Stimulated activated CD4-positive, alpha-beta T cell treated with anti-CD3 and anti-CD28 coated beads, Interleukin-4, amount 100 ng/mL, for 1 hour (primary cell): Measurements from ENCODE around the gene IL17F.

Experiments
- DNase-seq: peaks from one replicate; pipeline ENCODE4 v3.0.0-alpha.2; 2020

Gene IL17F

DNA sequence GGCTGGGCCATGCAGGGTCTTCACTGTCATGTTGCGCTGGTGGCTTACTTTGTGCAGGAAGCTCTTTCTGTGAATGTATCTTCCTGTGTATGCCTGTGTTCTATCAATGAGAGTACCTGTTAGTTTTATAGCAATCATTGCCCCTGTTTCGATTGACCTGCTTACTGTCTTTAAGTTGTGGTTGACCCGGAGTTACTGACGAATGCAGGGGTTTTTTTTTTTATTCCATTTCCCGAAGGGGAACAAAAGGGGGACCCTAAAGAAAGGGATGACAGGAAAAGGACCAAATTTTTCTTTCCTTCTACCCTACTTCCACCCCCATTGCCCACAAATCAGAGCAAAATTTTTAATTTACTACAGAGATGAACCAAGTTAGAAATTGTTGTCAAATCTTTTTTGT lies at the start of gene IL17F:
IL17F (minus strand) TSS at position 101 of the 400 bp plus-strand sequence; CDS start at position 30, 71 bp downstream.
- DNase-seq = no peak

DNA sequence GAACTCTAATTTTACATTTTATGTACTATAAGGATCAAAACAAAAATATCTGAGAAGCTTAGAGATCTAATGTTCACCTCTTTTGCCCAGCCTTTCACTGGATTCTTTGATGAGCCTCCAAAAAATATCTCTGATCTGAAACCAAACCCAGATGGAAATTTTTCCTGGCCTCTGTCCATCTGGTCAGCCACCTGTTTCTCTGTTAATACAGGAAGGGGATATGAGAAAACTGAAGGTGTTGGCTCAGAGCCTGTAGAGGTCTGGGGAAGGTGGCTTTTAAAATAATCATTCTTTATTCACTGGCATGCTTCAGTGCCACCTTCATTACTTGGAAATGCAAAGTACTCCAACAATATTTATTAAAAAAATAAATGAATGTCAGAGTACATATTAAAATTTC lies 48.8 kb upstream of the IL17F start:
- no peak for DNase-seq

DNA sequence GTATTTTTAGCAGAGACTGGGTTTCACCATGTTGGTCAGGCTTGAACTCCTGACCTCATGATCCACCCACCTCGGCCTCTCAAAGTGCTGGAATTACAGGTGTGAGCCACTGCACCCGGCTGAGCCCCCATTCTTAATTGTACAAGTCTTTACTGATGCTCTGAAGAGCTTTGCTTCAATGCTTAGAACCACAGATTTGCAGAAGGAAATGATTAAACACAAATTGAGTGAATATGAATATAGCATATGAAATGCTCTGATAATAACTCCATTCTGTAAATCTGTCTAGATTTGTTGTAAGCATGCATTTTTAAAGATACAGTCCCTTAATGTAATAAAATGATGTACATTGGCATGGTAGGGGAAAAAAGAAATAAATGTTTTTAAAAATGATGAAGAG lies 44.5 kb upstream of the IL17F start:
- no peak for DNase-seq

DNA sequence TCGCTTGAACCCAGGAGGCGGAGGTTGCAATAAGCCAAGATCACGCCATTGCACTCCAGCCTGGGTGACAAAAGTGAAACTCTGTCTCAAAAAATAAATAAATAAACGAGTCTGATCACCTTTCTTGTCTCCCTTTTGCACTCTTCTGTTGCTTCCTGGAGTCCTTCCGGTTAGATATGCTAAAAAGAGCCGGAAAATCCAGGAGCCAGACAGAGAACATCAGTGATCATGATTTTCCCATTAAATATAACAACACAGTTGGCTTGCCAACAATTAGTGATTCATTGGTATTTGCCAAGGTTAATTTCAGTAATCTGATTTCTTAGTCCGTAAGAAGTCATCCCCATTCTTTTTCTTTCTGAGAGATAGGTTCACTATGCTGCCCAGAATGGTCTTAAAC lies 43.9 kb upstream of the IL17F start:
- no peak for DNase-seq

DNA sequence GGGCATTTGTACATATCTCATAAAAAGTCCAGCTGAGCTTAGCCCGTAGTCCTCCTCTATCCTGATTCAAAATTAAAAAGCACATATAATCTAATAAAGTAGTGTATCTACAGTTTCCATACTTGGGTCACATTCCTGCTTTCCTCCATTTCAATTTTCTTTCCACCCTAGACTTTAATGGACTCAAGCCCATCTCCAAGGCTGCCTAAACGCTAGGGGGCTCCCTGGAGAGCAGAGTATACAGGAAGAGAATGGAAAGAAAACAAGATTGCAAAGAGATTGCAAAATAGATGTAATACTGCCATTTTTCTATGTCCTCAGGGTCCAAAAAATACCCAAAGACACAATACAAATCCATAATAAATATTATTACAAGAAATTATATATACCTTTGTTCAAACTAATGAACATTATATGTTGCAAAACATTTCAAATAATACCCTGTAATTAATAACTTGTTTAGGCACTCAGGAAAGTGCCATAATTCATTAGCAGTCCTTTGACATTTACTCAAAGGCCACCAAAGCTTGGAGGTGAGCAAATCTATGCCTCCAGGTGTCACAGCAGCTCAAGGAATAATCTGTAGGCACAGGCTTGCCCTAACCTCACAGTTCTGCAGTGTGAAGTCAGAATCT lies 42.6 kb upstream of the IL17F start:
- peak; percentile 62 for DNase-seq

DNA sequence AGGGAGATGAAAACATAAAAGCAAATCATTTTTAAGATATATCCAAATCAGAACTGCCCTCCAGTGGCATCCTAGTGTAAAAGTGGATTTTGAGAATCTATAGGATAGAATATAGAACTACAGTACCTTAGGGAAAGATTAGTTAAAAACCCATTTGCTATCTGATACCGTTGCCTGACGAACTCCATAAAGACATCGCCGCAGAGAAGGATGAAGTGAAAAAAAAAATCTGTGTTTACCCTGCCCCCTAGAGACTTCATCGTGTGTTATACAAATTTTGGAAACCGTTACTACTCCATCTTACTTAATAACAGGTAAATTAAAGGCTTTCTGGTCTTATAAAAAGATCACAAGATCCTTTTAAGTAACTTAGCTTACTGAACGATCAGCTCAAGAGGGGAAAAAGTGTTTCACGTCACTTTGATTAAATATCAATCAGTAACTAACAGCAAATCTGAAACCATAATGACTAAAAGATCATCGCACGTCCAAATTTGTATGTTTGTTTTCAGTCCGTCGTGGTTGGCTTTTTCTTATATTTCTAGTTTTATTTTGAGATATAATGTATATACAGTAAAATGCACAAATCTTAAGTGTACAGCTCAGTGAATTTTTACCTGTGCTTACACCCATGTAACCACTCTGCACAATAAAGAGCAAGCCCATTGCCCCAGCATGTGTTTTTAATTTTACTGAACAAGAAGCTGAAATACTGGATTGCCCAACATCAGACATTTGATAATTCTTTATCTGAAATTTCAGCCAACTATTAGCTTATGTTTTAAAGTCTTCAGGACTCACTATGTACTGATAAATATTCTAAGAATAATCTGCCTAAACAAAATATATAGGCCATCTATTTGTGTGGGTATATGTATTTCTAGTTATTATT lies 41.1 kb upstream of the IL17F start:
- DNase-seq = no peak

DNA sequence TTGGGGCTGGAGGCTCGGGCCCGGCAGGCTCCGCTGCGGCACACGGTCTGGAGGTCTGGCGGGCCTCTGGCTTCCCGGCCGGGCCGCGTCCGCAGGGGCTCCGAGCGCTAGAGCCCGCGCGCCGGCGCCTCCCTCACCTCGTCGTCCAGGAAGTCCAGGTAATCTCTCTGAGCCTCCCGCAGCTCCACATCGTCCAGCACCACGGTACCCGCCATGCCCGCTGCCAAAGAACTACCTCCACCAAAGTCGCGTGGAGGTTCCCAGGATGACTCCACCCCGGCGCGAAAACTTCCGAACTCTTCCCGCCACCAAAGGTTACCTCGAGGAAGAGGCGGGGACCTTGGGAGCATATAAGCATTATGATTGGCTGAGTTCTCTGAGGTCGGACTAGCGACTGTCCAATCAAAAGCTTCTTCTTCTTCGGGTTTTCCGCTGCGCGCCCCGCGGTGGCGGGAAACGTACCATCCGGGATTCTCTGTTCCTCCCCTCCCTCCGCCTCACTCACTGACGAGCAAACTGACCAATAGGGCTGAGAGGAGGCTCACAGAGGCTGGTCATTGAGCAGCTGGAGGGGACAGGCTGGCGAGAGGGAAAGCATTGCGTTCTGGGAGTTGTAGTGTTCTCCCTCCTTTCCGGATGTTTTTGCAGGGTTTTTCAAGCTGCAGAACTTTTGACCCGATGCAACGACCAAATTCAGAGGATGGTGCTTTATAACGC lies 40.3 kb upstream of the IL17F start, which contains the start of gene MCM3:
MCM3 (minus strand) TSS at position 283 of the 717 bp plus-strand sequence; CDS start at position 215, 68 bp downstream.
- DNase-seq = peak; percentile 87

DNA sequence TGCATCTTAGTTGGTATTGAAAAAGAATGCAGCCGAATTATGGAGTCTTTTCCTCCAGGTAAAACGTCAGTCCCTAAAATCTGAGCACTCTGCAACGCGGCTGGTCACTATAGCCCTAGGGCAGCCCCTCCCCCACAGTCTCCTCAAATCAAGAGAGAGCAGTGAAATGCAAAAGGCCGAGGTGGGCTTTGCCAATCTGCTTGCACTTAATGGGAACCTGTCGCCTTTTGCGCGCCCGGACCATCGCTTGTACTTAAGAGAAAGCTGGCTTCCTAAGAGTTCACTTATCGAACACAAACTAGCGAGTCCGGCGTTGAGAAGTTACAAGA lies 39.8 kb upstream of the IL17F start:
- DNase-seq = no peak

DNA sequence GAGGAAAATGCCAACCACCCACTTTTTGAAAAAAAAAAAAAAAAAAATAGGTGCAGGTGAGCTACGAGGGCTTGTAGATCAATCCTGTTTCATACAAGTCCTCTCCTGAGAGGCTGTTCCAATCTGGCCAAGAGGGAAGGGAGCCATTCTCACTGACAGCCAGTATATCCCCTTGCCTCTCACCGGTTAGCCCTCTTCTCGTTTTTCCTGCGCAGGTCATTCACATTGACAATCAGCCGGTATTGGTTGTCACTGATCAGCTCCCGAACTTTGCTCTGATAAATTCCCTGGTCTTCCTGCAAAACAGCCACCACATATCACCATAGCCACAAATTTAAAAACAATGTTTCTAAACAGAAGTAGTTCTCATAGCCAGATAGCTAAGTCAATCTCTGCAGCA lies 38.8 kb upstream of the IL17F start:
- no peak for DNase-seq

DNA sequence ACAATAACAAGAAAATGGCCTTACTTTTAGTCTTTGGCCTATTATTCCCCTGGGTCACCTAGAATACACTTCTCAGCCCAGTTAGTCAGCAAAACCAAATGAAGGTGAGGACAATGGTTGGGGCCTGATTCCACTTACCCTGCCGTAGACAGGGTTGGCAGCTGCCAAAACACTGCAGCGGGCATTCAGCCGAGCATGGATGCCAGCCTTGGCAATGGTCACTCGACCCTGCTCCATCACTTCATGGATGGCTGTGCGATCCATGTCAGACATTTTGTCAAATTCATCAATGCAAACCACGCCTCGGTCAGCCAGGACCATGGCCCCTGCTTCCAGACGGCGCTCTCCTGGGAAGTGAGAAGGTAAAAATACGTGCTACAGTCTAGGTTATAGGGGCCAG lies 31.8 kb upstream of the IL17F start:
- no peak for DNase-seq

DNA sequence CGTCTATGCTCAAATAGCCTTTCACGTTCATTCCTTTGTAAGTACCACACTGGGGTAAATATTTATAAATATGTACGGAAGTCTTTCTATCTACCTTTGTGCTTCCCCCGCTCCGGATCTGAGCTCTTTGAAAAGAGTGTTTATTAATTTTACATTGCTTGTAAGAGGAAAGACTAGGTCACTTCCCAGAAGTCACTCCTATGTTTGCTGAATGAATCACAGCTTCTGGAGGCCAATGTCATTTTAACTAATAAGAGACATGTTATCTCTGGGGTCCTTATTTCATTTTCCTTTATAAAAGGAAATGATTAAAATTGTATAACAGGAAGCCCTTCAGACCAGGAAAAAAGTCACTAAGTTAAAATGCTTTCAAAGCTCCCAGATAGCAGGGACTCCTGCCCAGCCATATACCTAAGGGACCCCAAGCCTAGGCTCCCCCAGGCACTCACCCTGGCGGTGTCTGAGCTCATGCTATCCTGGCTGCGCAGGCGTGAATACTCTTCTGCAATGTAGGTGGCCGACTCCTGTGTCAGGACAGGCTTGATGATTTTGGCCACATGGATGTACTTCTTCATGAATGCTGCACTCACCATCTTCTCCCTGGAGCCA lies 27.7 kb upstream of the IL17F start:
- no peak for DNase-seq

DNA sequence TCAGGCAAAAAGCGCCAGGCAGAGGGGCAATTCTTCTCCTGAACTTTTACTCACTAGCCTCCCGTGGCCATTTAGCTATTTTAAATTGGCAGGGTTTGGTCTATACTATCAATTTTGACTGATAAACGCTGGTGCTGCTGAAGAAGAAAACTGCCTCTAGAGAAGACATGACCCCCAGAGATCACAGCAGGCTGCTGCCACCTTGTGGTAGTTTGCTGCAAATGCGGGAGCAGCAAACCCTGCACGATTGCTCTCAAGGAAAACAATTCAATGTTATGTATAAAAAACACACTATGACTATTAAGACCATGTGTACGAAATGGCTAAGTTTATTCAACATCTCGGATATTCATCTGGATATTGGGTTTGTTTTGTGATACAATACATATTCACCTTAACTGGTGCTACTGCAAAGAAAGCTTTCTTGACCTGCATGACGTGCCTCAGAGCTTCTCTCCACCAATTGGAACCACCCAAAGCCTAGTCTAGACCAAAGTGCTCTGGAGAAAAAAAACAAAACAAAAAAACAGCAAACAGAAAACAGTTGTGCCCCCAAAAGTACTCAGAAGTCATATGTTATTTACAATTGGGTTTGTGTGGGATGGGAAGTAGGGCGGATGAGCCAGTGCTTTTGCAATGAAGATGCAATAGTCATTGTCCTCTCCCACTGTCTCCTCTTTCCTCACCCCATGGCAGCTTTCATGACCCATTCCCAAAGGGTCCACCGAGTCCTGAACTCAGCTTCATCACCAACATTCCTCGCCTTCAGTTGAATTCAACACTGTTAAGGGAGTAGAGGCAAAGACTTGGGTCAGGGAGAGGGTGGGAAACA lies 19.6 kb upstream of the IL17F start:
- DNase-seq = peak; percentile 69

DNA sequence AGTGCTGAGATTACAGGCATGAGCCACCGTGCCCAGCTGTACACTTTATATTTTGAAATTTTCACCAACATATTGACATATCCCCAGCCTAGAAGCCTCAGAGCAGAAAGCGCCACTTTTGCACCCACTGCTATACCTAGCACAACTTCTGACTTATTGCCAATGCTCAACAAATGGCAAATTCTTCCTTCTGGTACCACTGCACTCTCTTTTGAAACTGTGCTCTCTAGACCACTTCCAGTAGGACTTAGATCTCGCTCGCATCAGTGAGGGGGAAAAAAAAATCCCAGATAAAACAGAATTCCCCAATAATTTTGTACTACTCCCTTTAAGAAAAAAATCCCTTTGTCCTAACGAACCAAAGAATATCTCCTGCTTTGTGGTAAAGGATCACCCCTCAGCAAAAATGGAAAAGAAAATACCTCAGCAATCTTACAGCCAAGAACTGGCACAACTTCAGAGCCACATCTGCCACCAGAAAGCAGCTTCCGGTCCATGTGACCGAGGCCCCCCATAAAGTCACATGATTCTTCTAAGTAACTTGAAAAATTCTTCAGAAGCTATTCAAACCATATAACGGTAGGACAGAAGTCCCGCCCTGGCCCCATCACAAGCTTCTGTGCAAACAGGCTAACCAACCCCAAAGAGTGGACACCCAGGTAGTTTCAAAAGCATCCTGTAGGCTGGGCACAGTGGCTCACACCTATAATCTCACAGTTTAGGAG lies 18.5 kb upstream of the IL17F start:
- no peak for DNase-seq

DNA sequence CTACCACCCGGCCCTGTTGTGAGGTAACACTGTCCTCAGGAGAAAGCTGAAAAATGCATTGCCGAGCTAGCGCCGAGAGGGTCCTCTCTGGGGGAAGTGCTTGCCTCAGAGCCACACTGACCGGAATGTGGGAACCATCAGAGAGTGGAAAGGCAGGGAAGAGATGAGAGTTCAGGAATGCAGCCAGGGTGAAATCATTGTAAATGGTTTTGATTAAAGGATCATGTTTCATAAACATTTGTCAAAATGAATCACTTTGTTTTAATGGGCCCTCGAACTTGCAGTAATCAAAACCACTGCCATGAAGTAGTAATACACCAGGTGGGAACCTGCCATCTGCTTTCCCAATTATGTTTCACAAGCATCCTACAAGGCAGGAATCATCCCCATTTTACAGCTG lies 16.9 kb upstream of the IL17F start:
- DNase-seq = no peak

DNA sequence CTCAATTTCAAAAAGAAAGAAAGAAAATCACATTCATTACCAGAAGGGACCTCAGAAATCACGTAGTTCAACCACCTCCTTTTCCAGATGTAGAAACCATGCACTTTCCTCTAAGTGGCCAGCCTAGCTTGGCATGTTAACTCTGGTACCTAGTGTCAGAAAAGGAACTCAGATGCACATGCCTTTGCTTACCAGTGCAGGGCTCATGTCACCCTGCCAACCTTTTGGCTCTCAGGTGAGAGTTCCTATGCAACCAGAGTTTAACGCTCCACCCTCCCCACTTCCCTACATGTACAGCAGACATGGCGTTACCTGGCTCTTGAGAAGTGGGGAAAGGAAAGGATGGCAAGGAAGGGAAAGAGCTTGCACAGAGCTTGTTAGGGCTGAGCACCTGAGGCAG lies 16.3 kb upstream of the IL17F start:
- no peak for DNase-seq

DNA sequence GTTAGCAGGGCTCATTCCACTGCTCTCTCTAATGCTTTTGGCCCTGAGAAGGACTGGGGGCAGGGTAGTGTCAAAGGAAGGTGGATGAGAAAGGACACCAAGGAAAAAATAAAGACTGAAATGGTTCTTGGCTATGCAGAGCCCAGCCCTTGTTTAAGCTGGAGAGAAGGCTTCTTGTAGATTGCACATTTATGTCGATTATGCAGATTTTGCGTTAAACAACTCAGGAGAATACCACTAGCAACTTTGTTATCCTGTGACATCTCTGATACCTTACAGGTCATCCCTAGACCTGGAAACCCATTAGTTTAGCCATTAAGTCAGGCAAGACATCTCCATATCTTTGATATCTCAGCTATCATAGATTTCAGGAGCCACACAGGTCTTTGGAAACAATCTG lies 11.1 kb upstream of the IL17F start:
- no peak for DNase-seq

DNA sequence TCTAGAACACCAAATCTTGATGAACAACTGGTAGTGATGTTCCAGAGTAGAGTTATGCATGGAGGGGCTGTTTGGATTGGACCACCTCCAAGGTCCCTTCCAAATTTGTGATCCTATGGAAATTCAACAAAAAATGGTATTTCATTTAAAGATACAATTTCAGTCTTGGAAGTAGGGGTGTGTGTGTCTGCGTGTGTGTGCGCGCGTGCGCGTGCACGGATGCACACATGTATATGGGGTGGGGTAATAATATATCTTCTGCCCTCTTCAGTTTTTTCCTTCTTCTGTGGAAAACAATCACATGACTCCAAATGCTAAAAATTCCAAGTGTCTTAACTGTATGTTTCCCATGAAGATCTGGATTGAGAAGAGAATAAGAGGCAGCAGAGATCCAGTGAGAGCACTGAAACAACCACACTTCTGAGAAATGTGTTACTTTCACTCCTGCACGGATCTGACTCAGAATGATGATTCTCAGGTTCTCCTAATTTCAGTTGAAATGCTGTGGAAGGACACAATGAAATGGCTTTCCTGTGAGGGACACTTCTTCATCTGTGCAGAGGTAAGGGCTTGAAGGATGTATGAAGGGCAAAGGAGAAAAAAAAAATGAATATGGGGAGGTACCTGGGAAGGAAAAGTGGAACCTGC lies 10.6 kb upstream of the IL17F start:
- DNase-seq = no peak

DNA sequence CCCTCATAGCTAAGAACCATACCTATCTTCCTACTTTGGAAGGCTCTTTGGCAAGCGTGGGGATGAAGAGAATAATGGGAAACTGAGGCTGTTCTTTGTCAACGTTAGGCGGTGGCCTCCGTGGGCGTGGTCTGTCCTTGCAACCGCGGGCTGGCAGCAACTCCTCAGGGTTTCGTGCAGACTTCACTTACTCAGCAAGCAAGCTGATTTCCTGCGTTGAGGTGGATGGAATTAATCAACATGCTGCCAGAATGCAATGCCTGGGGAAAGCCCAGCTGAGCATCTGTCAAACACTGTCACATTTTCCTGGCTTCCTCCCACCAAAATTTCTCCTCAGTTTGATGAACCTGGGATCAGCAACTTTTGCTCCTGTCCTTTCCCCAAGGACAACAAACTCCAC lies 9.2 kb upstream of the IL17F start:
- peak; percentile 27 for DNase-seq

DNA sequence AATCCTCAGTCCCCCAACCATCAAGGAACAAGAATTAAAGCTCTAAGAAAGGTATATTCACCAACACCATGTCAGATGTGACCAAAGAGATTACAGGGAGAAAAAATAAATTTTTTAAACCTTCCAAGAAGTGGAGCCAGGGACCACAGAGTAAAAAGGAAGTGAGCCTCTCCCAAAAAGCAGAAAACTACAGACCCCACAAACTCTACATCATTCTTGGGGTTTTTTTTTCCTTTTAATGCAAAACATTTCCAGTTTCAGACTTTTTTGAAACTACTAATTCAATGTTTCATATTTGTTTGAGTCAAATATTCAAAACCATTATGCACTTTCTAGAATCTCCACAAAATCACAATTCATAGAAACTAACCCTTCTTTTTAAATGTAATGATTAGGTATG lies 6.8 kb upstream of the IL17F start:
- no peak for DNase-seq

DNA sequence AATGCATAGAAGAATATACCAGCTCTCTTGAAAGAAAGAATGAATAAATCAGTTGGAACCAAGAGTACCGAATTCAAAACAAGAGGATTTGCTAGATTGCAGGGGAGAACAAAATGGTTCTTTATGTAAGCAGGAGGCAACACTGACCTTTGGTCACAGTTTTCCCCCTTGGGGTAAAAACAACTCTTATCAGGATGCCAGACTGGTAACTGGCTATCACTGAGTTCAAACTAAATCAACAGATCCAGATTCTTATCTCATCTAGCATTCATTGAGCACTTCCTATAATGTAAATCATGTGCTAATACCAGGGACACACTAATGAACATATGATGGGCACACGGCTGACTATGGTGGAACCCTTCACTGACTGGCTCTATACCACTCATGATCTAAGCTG lies 4.8 kb upstream of the IL17F start:
- no peak for DNase-seq

DNA sequence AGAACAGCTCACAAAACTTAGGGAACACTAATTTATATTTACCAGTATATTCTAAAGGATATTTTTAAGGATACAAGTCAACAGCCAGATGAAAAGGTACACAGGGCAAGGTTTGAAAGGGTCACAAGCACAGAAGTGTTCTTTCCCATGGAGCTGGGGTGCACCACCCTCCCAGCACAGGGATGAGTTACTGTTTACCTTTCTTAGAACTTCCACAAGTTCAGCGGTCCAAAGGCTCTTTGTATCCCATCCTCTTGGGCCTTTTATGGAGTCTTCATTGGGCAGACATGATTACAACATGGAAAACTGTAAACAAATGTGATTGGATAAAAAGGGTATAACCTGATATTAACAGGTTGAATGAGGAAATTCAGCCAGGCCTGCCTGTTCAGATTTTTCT lies 1.1 kb upstream of the IL17F start:
- no peak for DNase-seq
